HUES6 (cell line): ENCODE data around the gene TSHZ3.

Experiments
- H3K27ac ChIP-seq: 2 replicates; pipeline ENCODE4 v1.7.0; 2013; ENCODE audit warnings: low read depth, mild to moderate bottlenecking, low read length, inconsistent platforms
- H3K27me3 ChIP-seq: 2 replicates; pipeline ENCODE4 v1.6.1; 2013; ENCODE audit warnings: low read length; ENCODE audit not compliant: control insufficient read depth, insufficient read depth
- H3K36me3 ChIP-seq: 2 replicates; pipeline ENCODE4 v1.6.1; 2013; ENCODE audit warnings: low read length; ENCODE audit not compliant: control insufficient read depth, insufficient read depth
- H3K4me1 ChIP-seq: 2 replicates; pipeline ENCODE4 v1.6.1; 2013; ENCODE audit warnings: low read length; ENCODE audit not compliant: control insufficient read depth, insufficient read depth
- H3K4me3 ChIP-seq: 2 replicates; pipeline ENCODE4 v1.5.1; 2013; ENCODE audit warnings: low read depth, low read length
- H3K9ac ChIP-seq: one replicate; pipeline ENCODE4 v1.6.1; 2013; ENCODE audit warnings: mild to moderate bottlenecking, low read length
- H3K9me3 ChIP-seq: 2 replicates; pipeline ENCODE4 v1.6.1; 2013; ENCODE audit warnings: low read depth, low read length; ENCODE audit not compliant: control insufficient read depth, insufficient read depth

TSHZ3 gene

GRCh38 chr19:31334849-31335624 lies 14.2 kb downstream of the TSHZ3 start:
- no peaks in the 10 kb centered on the region for H3K9me3 ChIP-seq
- H3K27me3 ChIP-seq = no peaks in the 10 kb centered on the region
- H3K4me1 ChIP-seq = peaks cover 58% of the 10 kb centered on the region
- H3K9ac ChIP-seq = no peak overlapping the region
- H3K27ac ChIP-seq = no peak overlapping the region
- no peak overlapping the region for H3K4me3 ChIP-seq
- H3K36me3 ChIP-seq = no peaks in the 10 kb centered on the region

GRCh38 chr19:31334101-31334848 lies 15.0 kb downstream of the TSHZ3 start:
- H3K27me3 ChIP-seq = no peaks in the 10 kb centered on the region
- H3K36me3 ChIP-seq = no peaks in the 10 kb centered on the region
- H3K9ac ChIP-seq = no peak overlapping the region
- H3K4me1 ChIP-seq = peaks cover 52% of the 10 kb centered on the region
- no peaks in the 10 kb centered on the region for H3K9me3 ChIP-seq
- 0 out of 2 replicates have a peak overlapping the region, but pooled peaks have one; percentile 3 for H3K27ac ChIP-seq
- no peak overlapping the region for H3K4me3 ChIP-seq

- no peaks in the 10 kb centered on the region for H3K9me3 ChIP-seq
- peaks cover 41% of the 10 kb centered on the region for H3K4me1 ChIP-seq
- no peak overlapping the region for H3K4me3 ChIP-seq
- no peaks in the 10 kb centered on the region for H3K36me3 ChIP-seq
- H3K9ac ChIP-seq = no peak overlapping the region
- no peaks in the 10 kb centered on the region for H3K27me3 ChIP-seq
- H3K27ac ChIP-seq = no peak overlapping the region
These were observed 17.1 kb downstream of the TSHZ3 start for GRCh38 chr19:31332096-31332495.

- peaks cover 41% of the 10 kb centered on the region for H3K4me1 ChIP-seq
- H3K9me3 ChIP-seq = no peaks in the 10 kb centered on the region
- no peak overlapping the region for H3K9ac ChIP-seq
- no peaks in the 10 kb centered on the region for H3K36me3 ChIP-seq
- no peaks in the 10 kb centered on the region for H3K27me3 ChIP-seq
- no peak overlapping the region for H3K4me3 ChIP-seq
- H3K27ac ChIP-seq = no peak overlapping the region
These were observed 17.7 kb downstream of the TSHZ3 start for GRCh38 chr19:31331536-31331935.

- H3K27me3 ChIP-seq = no peaks in the 10 kb centered on the region
- peaks cover 41% of the 10 kb centered on the region for H3K4me1 ChIP-seq
- H3K9ac ChIP-seq = no peak overlapping the region
- no peak overlapping the region for H3K4me3 ChIP-seq
- H3K27ac ChIP-seq = no peak overlapping the region
- H3K9me3 ChIP-seq = no peaks in the 10 kb centered on the region
- no peaks in the 10 kb centered on the region for H3K36me3 ChIP-seq
These were observed 18.5 kb downstream of the TSHZ3 start for GRCh38 chr19:31330761-31331160.

- no peaks in the 10 kb centered on the region for H3K36me3 ChIP-seq
- peaks cover 38% of the 10 kb centered on the region for H3K4me1 ChIP-seq
- H3K9me3 ChIP-seq = no peaks in the 10 kb centered on the region
- H3K27ac ChIP-seq = no peak overlapping the region
- no peak overlapping the region for H3K4me3 ChIP-seq
- H3K27me3 ChIP-seq = no peaks in the 10 kb centered on the region
- H3K9ac ChIP-seq = no peak overlapping the region
These were observed 19.0 kb downstream of the TSHZ3 start for GRCh38 chr19:31330237-31330636.

GRCh38 chr19:31329819-31330218 lies 19.4 kb downstream of the TSHZ3 start:
- Histone ChIP-seq H3K27ac (no peak overlapping the region), H3K27me3 (no peaks in the 10 kb centered on the region), H3K4me1 (peaks cover 34% of the 10 kb centered on the region), H3K4me3 (no peak overlapping the region), H3K9ac (no peak overlapping the region), H3K36me3 (no peaks in the 10 kb centered on the region), H3K9me3 (no peaks in the 10 kb centered on the region)

GRCh38 chr19:31328238-31328637 lies 21.0 kb downstream of the TSHZ3 start:
- H3K36me3 ChIP-seq = no peaks in the 10 kb centered on the region
- no peak overlapping the region for H3K4me3 ChIP-seq
- no peak overlapping the region for H3K9ac ChIP-seq
- no peak overlapping the region for H3K27ac ChIP-seq
- peaks cover 18% of the 10 kb centered on the region for H3K4me1 ChIP-seq
- H3K9me3 ChIP-seq = no peaks in the 10 kb centered on the region
- H3K27me3 ChIP-seq = no peaks in the 10 kb centered on the region

- Histone ChIP-seq H3K27me3 (no peaks in the 10 kb centered on the region), H3K9me3 (no peaks in the 10 kb centered on the region), H3K4me3 (no peak overlapping the region), H3K9ac (no peak overlapping the region), H3K27ac (no peak overlapping the region), H3K4me1 (peaks cover 11% of the 10 kb centered on the region), H3K36me3 (no peaks in the 10 kb centered on the region)
These were observed 22.8 kb downstream of the TSHZ3 start for GRCh38 chr19:31326329-31327028.

GRCh38 chr19:31325342-31325741 lies 23.9 kb downstream of the TSHZ3 start:
- Histone ChIP-seq H3K4me3 (no peak overlapping the region), H3K36me3 (no peaks in the 10 kb centered on the region), H3K9ac (no peak overlapping the region), H3K27me3 (no peaks in the 10 kb centered on the region), H3K4me1 (no peaks in the 10 kb centered on the region; the same call in 1 of the 2 replicates), H3K9me3 (no peaks in the 10 kb centered on the region), H3K27ac (no peak overlapping the region)

GRCh38 chr19:31319465-31319864 lies 29.8 kb downstream of the TSHZ3 start:
- H3K9ac ChIP-seq = no peak overlapping the region
- peaks cover 38% of the 10 kb centered on the region for H3K4me1 ChIP-seq
- no peaks in the 10 kb centered on the region for H3K36me3 ChIP-seq
- H3K9me3 ChIP-seq = no peaks in the 10 kb centered on the region
- no peak overlapping the region for H3K27ac ChIP-seq
- H3K4me3 ChIP-seq = no peak overlapping the region
- no peaks in the 10 kb centered on the region for H3K27me3 ChIP-seq
